H9 (cell line): ENCODE results near the gene RHEBL1. TPM values are rescaled to one million over a fixed set of nuclear protein-coding genes. Genes with fewer than 3 reads are reported as not detected.

Experiments
- DNase-seq: peaks from one replicate; pipeline ENCODE4 v3.0.0-alpha.2; 2017
- H2AFZ ChIP-seq: one replicate; pipeline ENCODE4 v1.6.1; 2013; ENCODE audit warnings: mild to moderate bottlenecking, low read length, control low read depth, moderate library complexity
- H2AK5ac ChIP-seq: 2 replicates; pipeline ENCODE4 v1.6.1; 2013; ENCODE audit warnings: low read length, control low read depth, mixed read lengths; ENCODE audit not compliant: insufficient read length
- H2BK120ac ChIP-seq: one replicate; pipeline ENCODE4 v1.6.1; 2013; ENCODE audit warnings: low read depth, mild to moderate bottlenecking, low read length, control low read depth, inconsistent platforms; ENCODE audit not compliant: poor library complexity, severe bottlenecking
- H2BK12ac ChIP-seq: 2 replicates; pipeline ENCODE4 v1.6.1; 2013; ENCODE audit warnings: low read length, control low read depth, mixed read lengths, low read depth; ENCODE audit not compliant: insufficient read length
- H2BK15ac ChIP-seq: 2 replicates; pipeline ENCODE4 v1.6.1; 2013; ENCODE audit warnings: low read depth, low read length, control low read depth
- H2BK20ac ChIP-seq: one replicate; pipeline ENCODE4 v1.6.1; 2013; ENCODE audit warnings: low read depth, mild to moderate bottlenecking, low read length, control low read depth, inconsistent platforms; ENCODE audit not compliant: poor library complexity, severe bottlenecking
- H2BK5ac ChIP-seq: 2 replicates; pipeline ENCODE4 v1.6.1; 2013; ENCODE audit warnings: low read length, control low read depth, mixed read lengths; ENCODE audit not compliant: insufficient read length
- H3K14ac ChIP-seq: 2 replicates; pipeline ENCODE4 v1.6.1; 2013; ENCODE audit warnings: low read length, control low read depth; ENCODE audit not compliant: insufficient read depth
- H3K18ac ChIP-seq: 2 replicates; pipeline ENCODE4 v1.6.1; 2013; ENCODE audit warnings: low read depth, mild to moderate bottlenecking, mixed read lengths, low read length, control low read depth; ENCODE audit not compliant: insufficient read length
- H3K23ac ChIP-seq: 2 replicates; pipeline ENCODE4 v1.6.1; 2013; ENCODE audit warnings: low read length, control low read depth, mixed read lengths, low read depth; ENCODE audit not compliant: insufficient read length
- H3K23me2 ChIP-seq: 2 replicates; pipeline ENCODE4 v1.6.1; 2013; ENCODE audit warnings: low read depth, mild to moderate bottlenecking, mixed read lengths, low read length, control low read depth; ENCODE audit not compliant: insufficient read length, poor library complexity, severe bottlenecking
- H3K27ac ChIP-seq: 2 replicates; pipeline ENCODE4 v1.5.1; 2013; ENCODE audit warnings: low read length, control low read depth, mixed read lengths, low read depth; ENCODE audit not compliant: insufficient read length
- H3K27me3 ChIP-seq: 2 replicates; pipeline ENCODE4 v1.6.1; 2013; ENCODE audit warnings: low read length, control low read depth, inconsistent platforms; ENCODE audit not compliant: insufficient read depth
- H3K4ac ChIP-seq: 2 replicates; pipeline ENCODE4 v1.6.1; 2013; ENCODE audit warnings: low read depth, mild to moderate bottlenecking, control low read depth, inconsistent platforms, low read length, moderate library complexity
- H3K4me1 ChIP-seq: 2 replicates; pipeline ENCODE4 v1.6.1; 2013; ENCODE audit warnings: low read length, control low read depth, inconsistent platforms; ENCODE audit not compliant: insufficient read depth
- H3K4me2 ChIP-seq: 2 replicates; pipeline ENCODE4 v1.6.1; 2013; ENCODE audit warnings: low read length, control low read depth, mixed read lengths; ENCODE audit not compliant: insufficient read length, insufficient read depth
- H3K56ac ChIP-seq: 2 replicates; pipeline ENCODE4 v1.6.1; 2013; ENCODE audit warnings: low read depth, mild to moderate bottlenecking, mixed read lengths, low read length, control low read depth; ENCODE audit not compliant: insufficient read length
- H3K79me1 ChIP-seq: 2 replicates; pipeline ENCODE4 v1.6.1; 2013; ENCODE audit warnings: low read depth, mild to moderate bottlenecking, moderate library complexity, low read length, control low read depth, inconsistent platforms; ENCODE audit not compliant: insufficient read depth, poor library complexity, severe bottlenecking
- H3K79me2 ChIP-seq: 2 replicates; pipeline ENCODE4 v1.6.1; 2013; ENCODE audit warnings: low read length, control low read depth, inconsistent platforms; ENCODE audit not compliant: insufficient read depth
- H3K9ac ChIP-seq: 2 replicates; pipeline ENCODE4 v1.6.1; 2013; ENCODE audit warnings: low read length, control low read depth, mixed read lengths; ENCODE audit not compliant: insufficient read length; ENCODE audit errors: extremely low read depth
- H3K9me3 ChIP-seq: one replicate; pipeline ENCODE4 v1.6.1; 2013; ENCODE audit warnings: low read depth, low read length, inconsistent platforms; ENCODE audit not compliant: control insufficient read depth
- H3T11ph ChIP-seq: one replicate; pipeline ENCODE4 v1.6.1; 2013; ENCODE audit warnings: mild to moderate bottlenecking, low read length, control low read depth, inconsistent platforms
- H4K20me1 ChIP-seq: one replicate; pipeline ENCODE4 v1.6.1; 2013; ENCODE audit not compliant: control insufficient read depth, insufficient read length, insufficient read depth
- H4K5ac ChIP-seq: 2 replicates; pipeline ENCODE4 v1.6.1; 2013; ENCODE audit warnings: low read depth, mild to moderate bottlenecking, mixed read lengths, low read length, control low read depth; ENCODE audit not compliant: insufficient read length
- H4K8ac ChIP-seq: replicated peaks from 2 replicates; pipeline ENCODE4 v1.6.1; 2013; ENCODE audit warnings: low read length, control low read depth, mixed read lengths, low read depth; ENCODE audit not compliant: insufficient read length
- H4K91ac ChIP-seq: 2 replicates; pipeline ENCODE4 v1.6.1; 2013; ENCODE audit warnings: low read depth, mild to moderate bottlenecking, moderate library complexity, mixed read lengths, low read length, control low read depth; ENCODE audit not compliant: insufficient read length
- H3K27ac Mint-ChIP-seq, 3 experiments: 2 replicates in 2 of 3; 3 replicates in 1 of 3; pipeline ENCODE4 v1.8.0; 2020 to 2021; ENCODE audit warnings: mixed read lengths in 3 of 3, mild to moderate bottlenecking in 1 of 3, moderate library complexity in 1 of 3
- H3K27me3 Mint-ChIP-seq: 2 replicates; pipeline ENCODE4 v1.8.0; 2021; ENCODE audit warnings: low read depth, mild to moderate bottlenecking, moderate library complexity, mixed read lengths
- H3K36me3 Mint-ChIP-seq, 3 experiments: 2 replicates in 2 of 3; 3 replicates in 1 of 3; pipeline ENCODE4 v1.8.0; 2020 to 2021; ENCODE audit warnings: low read depth in 3 of 3, mixed read lengths in 3 of 3; ENCODE audit not compliant: insufficient read depth in 1 of 3
- H3K4me1 Mint-ChIP-seq, 2 experiments: 2 replicates each; pipeline ENCODE4 v1.8.0; 2020; ENCODE audit warnings: mixed read lengths in 2 of 2
- H3K4me3 Mint-ChIP-seq, 2 experiments: 2 replicates in 1 of 2; 3 replicates in 1 of 2; pipeline ENCODE4 v1.8.0; 2020 to 2021; ENCODE audit warnings: mild to moderate bottlenecking in 2 of 2, mixed read lengths in 2 of 2, moderate library complexity in 1 of 2
- H3K9me3 Mint-ChIP-seq, 2 experiments: 2 replicates in 1 of 2; 3 replicates in 1 of 2; pipeline ENCODE4 v1.8.0; 2020; ENCODE audit warnings: mild to moderate bottlenecking in 2 of 2, mixed read lengths in 2 of 2, moderate library complexity in 1 of 2
- WGBS: extraction: QIAGEN DNeasy Blood & Tissue Kit; methylation state at CpG from one replicate; pipeline ENCODE4 v1.1.7; 2013; ENCODE audit warnings: missing lambda C conversion rate, low lambda C conversion rate, mixed read lengths; ENCODE audit not compliant: insufficient read length; ENCODE audit errors: extremely low coverage; 5-methylcytosine and 5-hydroxymethylcytosine counted together
- total RNA-seq: library from RNA; stranded (reverse); gene quantifications from 2 replicates; pipeline ENCODE4 v1.2.1, GENCODE V29; 2021
- TF ChIP-seq, protein P1 (sequence below): fragments of 200-600 bp; sonication (generic); conservative IDR thresholded peaks from 3 replicates; pipeline ENCODE4 v1.8.0; 2021; ENCODE audit warnings: antibody characterized with exemption, mild to moderate bottlenecking

The RHEBL1 gene
- total RNA-seq, 1 experiment from 2014 or later = 4.0 TPM

- Mint-ChIP-seq H3K9me3 (no peaks in the 10 kb centered on the region), H3K4me3 (no peak overlapping the region), H3K36me3 (peaks cover 16 to 48% (median 40%) of the 10 kb centered on the region in 3 experiments), H3K4me1 (peaks cover 15% of the 10 kb centered on the region in 2 experiments), H3K27ac (peak overlapping the region in 1 of 3 experiments; percentile 68; a peak in 1 of 7 replicates), H3K27me3 (no peaks in the 10 kb centered on the region; the same call in 1 of the 2 replicates)
- Histone ChIP-seq H3K4ac (no peak overlapping the region), H3K9ac (no peak overlapping the region), H3K4me1 (no peaks in the 10 kb centered on the region), H4K5ac (no peak overlapping the region), H3K27ac (no peak overlapping the region), H3K79me1 (peaks cover 3% of the 10 kb centered on the region), H4K8ac (no peak overlapping the region), H3K9me3 (no peaks in the 10 kb centered on the region), H2BK20ac (no peak overlapping the region), H4K91ac (no peak overlapping the region), H3K18ac (no peak overlapping the region), H2BK12ac (no peak overlapping the region), H2BK15ac (no peak overlapping the region), H3K79me2 (no peaks in the 10 kb centered on the region), H2BK120ac (no peak overlapping the region), H3T11ph (no peak overlapping the region), H3K23me2 (peaks cover 9% of the 10 kb centered on the region), H2BK5ac (no peak overlapping the region), H2AFZ (no peak overlapping the region), H3K23ac (no peak overlapping the region), H2AK5ac (no peak overlapping the region), H4K20me1 (no peaks in the 10 kb centered on the region), H3K27me3 (no peaks in the 10 kb centered on the region; the same call in 1 of the 2 replicates), H3K14ac (no peak overlapping the region), H3K4me2 (no peak overlapping the region), H3K56ac (no peak overlapping the region)
- TF ChIP-seq, protein P1, sequence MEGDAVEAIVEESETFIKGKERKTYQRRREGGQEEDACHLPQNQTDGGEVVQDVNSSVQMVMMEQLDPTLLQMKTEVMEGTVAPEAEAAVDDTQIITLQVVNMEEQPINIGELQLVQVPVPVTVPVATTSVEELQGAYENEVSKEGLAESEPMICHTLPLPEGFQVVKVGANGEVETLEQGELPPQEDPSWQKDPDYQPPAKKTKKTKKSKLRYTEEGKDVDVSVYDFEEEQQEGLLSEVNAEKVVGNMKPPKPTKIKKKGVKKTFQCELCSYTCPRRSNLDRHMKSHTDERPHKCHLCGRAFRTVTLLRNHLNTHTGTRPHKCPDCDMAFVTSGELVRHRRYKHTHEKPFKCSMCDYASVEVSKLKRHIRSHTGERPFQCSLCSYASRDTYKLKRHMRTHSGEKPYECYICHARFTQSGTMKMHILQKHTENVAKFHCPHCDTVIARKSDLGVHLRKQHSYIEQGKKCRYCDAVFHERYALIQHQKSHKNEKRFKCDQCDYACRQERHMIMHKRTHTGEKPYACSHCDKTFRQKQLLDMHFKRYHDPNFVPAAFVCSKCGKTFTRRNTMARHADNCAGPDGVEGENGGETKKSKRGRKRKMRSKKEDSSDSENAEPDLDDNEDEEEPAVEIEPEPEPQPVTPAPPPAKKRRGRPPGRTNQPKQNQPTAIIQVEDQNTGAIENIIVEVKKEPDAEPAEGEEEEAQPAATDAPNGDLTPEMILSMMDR = no peak
- DNase-seq = peak; percentile 32
- WGBS = no CpG with 5 or more reads among the region's 6 CpGs
Measured at GRCh38 chr12:49020441-49020840, 49.3 kb downstream of the RHEBL1 start.
